ENCODE measurements around the gene PCNT.

DNA sequence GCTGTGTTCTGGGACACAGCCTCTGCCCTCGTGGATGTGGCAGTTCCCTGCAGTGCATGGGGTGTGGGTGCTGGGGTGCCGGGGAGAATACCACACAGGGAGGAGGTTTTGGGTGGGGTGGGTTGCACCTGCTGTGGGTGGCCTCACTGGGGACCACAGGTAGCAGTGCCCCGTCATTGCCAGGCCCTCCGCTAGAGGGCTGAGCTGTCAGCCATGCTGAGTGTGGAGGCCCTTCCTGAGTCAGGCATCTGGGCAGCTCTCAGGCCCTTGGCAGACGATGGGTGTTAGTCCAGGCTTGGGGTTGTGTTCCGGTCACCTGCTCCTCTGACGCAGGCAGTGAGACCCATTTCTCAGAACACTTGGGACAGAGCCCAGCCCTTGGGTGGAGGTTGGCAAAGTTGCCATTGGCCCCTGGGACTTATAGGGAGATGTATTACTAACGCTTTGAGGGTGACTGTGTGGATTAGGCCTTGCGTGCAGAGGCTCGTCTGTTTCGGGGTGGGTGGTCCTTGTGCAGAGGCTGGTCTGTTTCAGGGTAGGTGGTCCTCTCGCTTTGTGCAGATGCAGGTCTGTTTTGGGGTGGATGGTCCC is 23.9 kb downstream of the PCNT start:
- TF ChIP-seq, protein P1, sequence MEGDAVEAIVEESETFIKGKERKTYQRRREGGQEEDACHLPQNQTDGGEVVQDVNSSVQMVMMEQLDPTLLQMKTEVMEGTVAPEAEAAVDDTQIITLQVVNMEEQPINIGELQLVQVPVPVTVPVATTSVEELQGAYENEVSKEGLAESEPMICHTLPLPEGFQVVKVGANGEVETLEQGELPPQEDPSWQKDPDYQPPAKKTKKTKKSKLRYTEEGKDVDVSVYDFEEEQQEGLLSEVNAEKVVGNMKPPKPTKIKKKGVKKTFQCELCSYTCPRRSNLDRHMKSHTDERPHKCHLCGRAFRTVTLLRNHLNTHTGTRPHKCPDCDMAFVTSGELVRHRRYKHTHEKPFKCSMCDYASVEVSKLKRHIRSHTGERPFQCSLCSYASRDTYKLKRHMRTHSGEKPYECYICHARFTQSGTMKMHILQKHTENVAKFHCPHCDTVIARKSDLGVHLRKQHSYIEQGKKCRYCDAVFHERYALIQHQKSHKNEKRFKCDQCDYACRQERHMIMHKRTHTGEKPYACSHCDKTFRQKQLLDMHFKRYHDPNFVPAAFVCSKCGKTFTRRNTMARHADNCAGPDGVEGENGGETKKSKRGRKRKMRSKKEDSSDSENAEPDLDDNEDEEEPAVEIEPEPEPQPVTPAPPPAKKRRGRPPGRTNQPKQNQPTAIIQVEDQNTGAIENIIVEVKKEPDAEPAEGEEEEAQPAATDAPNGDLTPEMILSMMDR (IDR thresholded peaks at IDR 0.05; ENCODE audit: low read depth, low read length, poor library complexity, severe bottlenecking): no peak
- TF ChIP-seq EZH2phosphoT487 (IDR thresholded peaks at IDR 0.05; ENCODE audit: borderline replicate concordance, low read length): no peak

Data from DOHH2 (cell line).